Neural progenitor cell (in vitro differentiated cells): ENCODE data around the gene TMEM79. TPM values are rescaled to one million over a fixed set of nuclear protein-coding genes. Genes with fewer than 3 reads are reported as not detected.

Source experiments
- DNase-seq: peaks from one replicate; pipeline ENCODE4 v3.0.0-alpha.2; 2016; ENCODE audit warnings: low spot score
- H2AFZ ChIP-seq: fragments of 200-600 bp; sonication (generic); replicated peaks from 2 replicates; pipeline ENCODE4 v1.6.1; 2016; ENCODE audit warnings: antibody characterized with exemption
- H3F3A ChIP-seq: fragments of 200-600 bp; sonication (generic); 2 replicates; pipeline ENCODE4 v1.6.1; 2016; ENCODE audit warnings: antibody characterized with exemption, low read depth
- H3K27ac ChIP-seq: fragments of 200-600 bp; sonication (generic); 2 replicates; pipeline ENCODE4 v1.5.1; 2016; ENCODE audit warnings: mild to moderate bottlenecking
- H3K27me3 ChIP-seq: fragments of 200-600 bp; sonication (generic); 2 replicates; pipeline ENCODE4 v1.6.1; 2016; ENCODE audit warnings: mild to moderate bottlenecking, moderate library complexity
- H3K36me3 ChIP-seq: fragments of 200-600 bp; sonication (generic); 2 replicates; pipeline ENCODE4 v1.5.1; 2016
- H3K4me1 ChIP-seq: fragments of 200-600 bp; sonication (generic); 2 replicates; pipeline ENCODE4 v1.6.1; 2016; ENCODE audit warnings: mixed run types
- H3K4me2 ChIP-seq: fragments of 200-600 bp; sonication (generic); 2 replicates; pipeline ENCODE4 v1.6.1; 2016
- H3K4me3 ChIP-seq: fragments of 200-600 bp; sonication (generic); 2 replicates; pipeline ENCODE4 v1.5.1; 2016
- H3K79me2 ChIP-seq: fragments of 200-600 bp; sonication (generic); 2 replicates; pipeline ENCODE4 v1.6.1; 2016; ENCODE audit warnings: low read depth
- H3K9ac ChIP-seq: fragments of 200-600 bp; sonication (generic); 2 replicates; pipeline ENCODE4 v1.6.1; 2016
- H3K9me3 ChIP-seq: fragments of 200-600 bp; sonication (generic); 2 replicates; pipeline ENCODE4 v1.5.1; 2016; ENCODE audit warnings: low read depth
- H4K20me1 ChIP-seq: fragments of 200-600 bp; sonication (generic); 2 replicates; pipeline ENCODE4 v1.6.1; 2016; ENCODE audit warnings: low read depth
- H3K27ac Mint-ChIP-seq: 3 replicates; pipeline ENCODE4 v1.8.0; 2021; ENCODE audit warnings: mixed read lengths
- H3K27me3 Mint-ChIP-seq: 2 replicates; pipeline ENCODE4 v1.8.0; 2022; ENCODE audit warnings: low read depth, mild to moderate bottlenecking, inconsistent platforms, moderate library complexity, mixed read lengths; ENCODE audit not compliant: insufficient read depth
- H3K36me3 Mint-ChIP-seq: 3 replicates; pipeline ENCODE4 v1.8.0; 2021; ENCODE audit warnings: mixed read lengths
- H3K4me1 Mint-ChIP-seq: 3 replicates; pipeline ENCODE4 v1.8.0; 2021; ENCODE audit warnings: mixed read lengths
- H3K4me3 Mint-ChIP-seq: 3 replicates; pipeline ENCODE4 v1.8.0; 2021; ENCODE audit warnings: mild to moderate bottlenecking, moderate library complexity, mixed read lengths
- H3K9me3 Mint-ChIP-seq: 3 replicates; pipeline ENCODE4 v1.8.0; 2020; ENCODE audit warnings: mixed read lengths
- EZH2 ChIP-seq: fragments of 200-600 bp; sonication (generic); IDR thresholded peaks from 2 replicates; pipeline ENCODE4 v1.6.1; 2017; ENCODE audit warnings: antibody characterized with exemption, mild to moderate bottlenecking, moderate library complexity
- EZH2phosphoT487 ChIP-seq: fragments of 200-600 bp; sonication (generic); IDR thresholded peaks from 2 replicates; pipeline ENCODE4 v1.6.1; 2017; ENCODE audit warnings: antibody characterized with exemption
- total RNA-seq: library from RNA; depleted of rRNA; stranded (reverse); fragments of >200 nt; gene quantifications from 2 replicates; pipeline ENCODE4 v1.2.3, GENCODE V29; 2015; ENCODE audit warnings: low replicate concordance
- TF ChIP-seq, protein P1 (sequence below): fragments of 200-600 bp; sonication (generic); IDR thresholded peaks from 2 replicates; pipeline ENCODE4 v1.5.1; 2017; ENCODE audit warnings: antibody characterized with exemption, mild to moderate bottlenecking

Gene TMEM79
- total RNA-seq, 1 donor from 2014 or later, result 1.7 TPM

DNA sequence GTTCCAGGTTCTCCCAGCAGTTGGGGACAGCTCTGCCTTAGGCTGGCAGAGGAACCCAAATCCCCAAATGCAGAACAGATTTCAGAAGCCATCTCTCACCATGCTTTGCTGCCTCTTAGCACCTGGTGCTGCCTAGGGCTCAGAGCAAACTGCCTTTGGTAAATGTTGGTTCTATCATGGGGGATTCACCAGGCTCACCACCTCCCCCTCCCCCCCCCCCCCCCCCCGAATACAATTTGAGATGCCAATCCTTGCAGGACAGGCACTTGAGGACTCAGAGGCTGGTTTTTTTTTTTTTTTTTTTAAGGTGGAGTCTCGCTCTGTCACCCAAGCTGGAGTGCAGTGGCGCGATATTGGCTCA is 35.8 kb upstream of the TMEM79 start:
- no peaks in the 10 kb centered on the region for H3K9me3 Mint-ChIP-seq
- H3K27me3 Mint-ChIP-seq, result peaks cover 9% of the 10 kb centered on the region
- no peak overlapping the region for H3K27ac Mint-ChIP-seq
- Histone ChIP-seq H3K9me3 (no peaks in the 10 kb centered on the region), H3K4me1 (peaks cover 6% of the 10 kb centered on the region), H3K9ac (no peak overlapping the region), H3F3A (peaks cover 19% of the 10 kb centered on the region), H3K27ac (peak overlapping the region; percentile 80), H3K4me2 (no peak overlapping the region), H3K4me3 (no peak overlapping the region), H3K27me3 (no peaks in the 10 kb centered on the region), H3K36me3 (no peaks in the 10 kb centered on the region), H4K20me1 (no peaks in the 10 kb centered on the region), H3K79me2 (no peaks in the 10 kb centered on the region), H2AFZ (no peak overlapping the region)
- no peak overlapping the region for H3K4me3 Mint-ChIP-seq
- TF ChIP-seq EZH2phosphoT487 (no peak), EZH2 (no peak)
- TF ChIP-seq, protein P1, sequence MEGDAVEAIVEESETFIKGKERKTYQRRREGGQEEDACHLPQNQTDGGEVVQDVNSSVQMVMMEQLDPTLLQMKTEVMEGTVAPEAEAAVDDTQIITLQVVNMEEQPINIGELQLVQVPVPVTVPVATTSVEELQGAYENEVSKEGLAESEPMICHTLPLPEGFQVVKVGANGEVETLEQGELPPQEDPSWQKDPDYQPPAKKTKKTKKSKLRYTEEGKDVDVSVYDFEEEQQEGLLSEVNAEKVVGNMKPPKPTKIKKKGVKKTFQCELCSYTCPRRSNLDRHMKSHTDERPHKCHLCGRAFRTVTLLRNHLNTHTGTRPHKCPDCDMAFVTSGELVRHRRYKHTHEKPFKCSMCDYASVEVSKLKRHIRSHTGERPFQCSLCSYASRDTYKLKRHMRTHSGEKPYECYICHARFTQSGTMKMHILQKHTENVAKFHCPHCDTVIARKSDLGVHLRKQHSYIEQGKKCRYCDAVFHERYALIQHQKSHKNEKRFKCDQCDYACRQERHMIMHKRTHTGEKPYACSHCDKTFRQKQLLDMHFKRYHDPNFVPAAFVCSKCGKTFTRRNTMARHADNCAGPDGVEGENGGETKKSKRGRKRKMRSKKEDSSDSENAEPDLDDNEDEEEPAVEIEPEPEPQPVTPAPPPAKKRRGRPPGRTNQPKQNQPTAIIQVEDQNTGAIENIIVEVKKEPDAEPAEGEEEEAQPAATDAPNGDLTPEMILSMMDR, result no peak
- H3K4me1 Mint-ChIP-seq, result peaks cover 5% of the 10 kb centered on the region
- no peak for DNase-seq
- peaks cover 8% of the 10 kb centered on the region for H3K36me3 Mint-ChIP-seq

GRCh38 chr1:156249593-156249992 is 34.5 kb upstream of the TMEM79 start:
- peaks cover 19% of the 10 kb centered on the region for H3F3A ChIP-seq
- H3K36me3 ChIP-seq, result no peaks in the 10 kb centered on the region
- H3K79me2 ChIP-seq, result no peaks in the 10 kb centered on the region
- Mint-ChIP-seq H3K27ac (no peak overlapping the region), H3K4me3 (no peak overlapping the region), H3K4me1 (peaks cover 5% of the 10 kb centered on the region), H3K36me3 (peaks cover 13% of the 10 kb centered on the region), H3K9me3 (no peaks in the 10 kb centered on the region), H3K27me3 (peaks cover 7% of the 10 kb centered on the region)
- H3K4me3 ChIP-seq, result no peak overlapping the region
- H3K9me3 ChIP-seq, result no peaks in the 10 kb centered on the region
- no peak overlapping the region for H2AFZ ChIP-seq
- H3K27me3 ChIP-seq, result no peaks in the 10 kb centered on the region
- H3K27ac ChIP-seq, result peak overlapping the region; percentile 13
- H3K4me1 ChIP-seq, result peaks cover 6% of the 10 kb centered on the region
- no peak overlapping the region for H3K4me2 ChIP-seq
- H4K20me1 ChIP-seq, result peaks cover 4% of the 10 kb centered on the region
- no peak overlapping the region for H3K9ac ChIP-seq
- no peak for TF ChIP-seq EZH2phosphoT487
- TF ChIP-seq, protein P1, result no peak
- TF ChIP-seq EZH2, result no peak
- no peak for DNase-seq

DNA sequence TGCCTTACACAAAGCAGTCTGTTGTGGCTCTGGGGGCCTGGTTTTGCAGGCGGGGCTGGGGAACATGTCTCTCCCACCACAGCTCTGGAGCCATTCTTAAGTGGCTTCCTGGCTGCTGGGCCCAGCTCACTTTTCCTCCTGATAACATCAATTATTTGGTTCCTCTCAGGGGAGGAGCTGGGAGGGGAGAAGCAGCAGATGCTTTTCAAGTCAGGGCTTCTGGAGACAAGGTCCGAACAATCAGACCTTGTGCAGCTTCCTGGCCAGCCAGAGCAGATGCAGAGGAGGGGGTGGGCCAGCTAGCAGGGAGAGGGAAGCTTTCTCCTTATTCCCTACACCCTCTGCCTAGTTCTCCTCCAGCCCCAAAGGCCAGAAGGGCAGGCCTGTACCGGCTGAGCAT is 32.6 kb upstream of the TMEM79 start:
- Histone ChIP-seq H2AFZ (no peak overlapping the region), H3K4me3 (no peak overlapping the region), H3K4me2 (no peak overlapping the region), H3F3A (peaks cover 19% of the 10 kb centered on the region), H3K36me3 (no peaks in the 10 kb centered on the region), H3K79me2 (no peaks in the 10 kb centered on the region), H3K9me3 (no peaks in the 10 kb centered on the region), H4K20me1 (peaks cover 4% of the 10 kb centered on the region), H3K27me3 (no peaks in the 10 kb centered on the region), H3K9ac (no peak overlapping the region), H3K4me1 (peaks cover 6% of the 10 kb centered on the region), H3K27ac (no peak overlapping the region)
- TF ChIP-seq, protein P1, result no peak
- TF ChIP-seq EZH2, result no peak
- no peak for TF ChIP-seq EZH2phosphoT487
- Mint-ChIP-seq H3K9me3 (no peaks in the 10 kb centered on the region), H3K27ac (no peak overlapping the region), H3K27me3 (peaks cover 4% of the 10 kb centered on the region), H3K4me3 (no peak overlapping the region), H3K4me1 (peaks cover 5% of the 10 kb centered on the region), H3K36me3 (peaks cover 19% of the 10 kb centered on the region)
- no peak for DNase-seq
